ENCODE measurements around the gene ABT1. TPM values are rescaled to one million over a fixed set of nuclear protein-coding genes. Genes with fewer than 3 reads are reported as not detected.

The ABT1 gene
- total RNA-seq, 2 experiments from 2014 or later, result 26.3 to 34.6 TPM

GRCh38 chr6:26576929-26577719 is 19.6 kb upstream of the ABT1 start:
- no TSS peak for BruUV-seq (replicated peaks)
- Histone ChIP-seq H2AFZ (ENCODE audit: low read length) (peak overlapping the region; percentile 28), H3K27ac (ENCODE audit: low read depth, low read length, poor library complexity, severe bottlenecking) (no peak overlapping the region), H3K36me3 (ENCODE audit: insufficient read depth, low read length) (no peaks in the 10 kb centered on the region), H3K79me2 (ENCODE audit: insufficient read depth, low read depth, low read length) (no peaks in the 10 kb centered on the region), H4K20me1 (ENCODE audit: insufficient read depth, low read length) (no peaks in the 10 kb centered on the region), H3K9me3 (ENCODE audit: low read length) (peaks cover 8% of the 10 kb centered on the region), H3K9me2 (ENCODE audit: insufficient read depth, low read length) (no peaks in the 10 kb centered on the region), H3K4me2 (ENCODE audit: low read length) (peak overlapping the region; percentile 20; the same call in 1 of the 2 replicates), H3K4me1 (ENCODE audit: insufficient read depth, low read length, poor library complexity, severe bottlenecking) (peaks cover 11% of the 10 kb centered on the region), H3K4me3 (ENCODE audit: low read depth, low read length, poor library complexity, severe bottlenecking) (no peak overlapping the region)
- POLR2A ChIA-PET, result interaction anchor here (0.8 to 1.4 kb wide), 7 partner anchors 8 to 305 kb away, joined by 3 to 9 read pairs (median 4); a partner anchor contains a TSS
- CTCF ChIA-PET (ENCODE audit: unreplicated experiment), result no interaction called here
- no peak for DNase-seq (ENCODE audit: low spot score)
- TF ChIP-seq CTCF (conservative IDR thresholded peaks at IDR 0.05; ENCODE audit: low read length), result no peak
- TF ChIP-seq EZH2phosphoT487 (IDR thresholded peaks at IDR 0.05; ENCODE audit: borderline replicate concordance, low read depth, low read length), result no peak
- intact Hi-C loops (cut with micrococcal nuclease; ENCODE audit: unreplicated experiment), result no loop called here

DNA sequence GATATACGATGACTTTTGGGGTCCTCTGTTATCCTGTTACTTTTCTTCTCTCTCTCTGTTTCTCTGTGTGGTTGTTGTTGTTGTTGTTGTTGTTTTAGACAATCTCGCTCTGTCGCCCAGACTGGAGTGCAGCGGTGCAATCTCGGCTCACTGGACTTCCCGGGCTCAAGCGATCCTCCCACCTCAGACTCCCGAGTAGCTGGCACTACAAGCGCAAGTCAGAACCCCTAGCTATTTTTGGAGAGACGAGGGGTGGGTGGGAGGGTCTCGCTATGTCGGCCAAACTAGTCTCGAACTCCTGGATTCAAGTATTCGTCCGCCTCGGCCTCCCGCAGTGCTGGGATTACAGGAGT is 19.1 kb upstream of the ABT1 start:
- Histone ChIP-seq H3K4me2 (ENCODE audit: low read length) (0 out of 2 replicates have a peak overlapping the region, but pooled peaks have one; percentile 20), H3K9me3 (ENCODE audit: low read length) (peaks cover 8% of the 10 kb centered on the region), H3K4me1 (ENCODE audit: insufficient read depth, low read length, poor library complexity, severe bottlenecking) (peaks cover 7% of the 10 kb centered on the region), H2AFZ (ENCODE audit: low read length) (peak overlapping the region; percentile 28; the same call in 1 of the 2 replicates), H3K9me2 (ENCODE audit: insufficient read depth, low read length) (no peaks in the 10 kb centered on the region), H3K27ac (ENCODE audit: low read depth, low read length, poor library complexity, severe bottlenecking) (no peak overlapping the region), H3K79me2 (ENCODE audit: insufficient read depth, low read depth, low read length) (no peaks in the 10 kb centered on the region), H3K36me3 (ENCODE audit: insufficient read depth, low read length) (no peaks in the 10 kb centered on the region), H3K4me3 (ENCODE audit: low read depth, low read length, poor library complexity, severe bottlenecking) (no peak overlapping the region), H4K20me1 (ENCODE audit: insufficient read depth, low read length) (no peaks in the 10 kb centered on the region)
- CTCF ChIA-PET (ENCODE audit: unreplicated experiment), result no interaction called here
- POLR2A ChIA-PET, result interaction anchor here (0.9 to 1.2 kb wide), 4 partner anchors 8 to 237 kb away, joined by 3 to 9 read pairs (median 4); no protein-coding TSS in a partner anchor
- intact Hi-C loops (cut with micrococcal nuclease; ENCODE audit: unreplicated experiment), result no loop called here
- TF ChIP-seq CTCF (conservative IDR thresholded peaks at IDR 0.05; ENCODE audit: low read length) (no peak), EZH2phosphoT487 (IDR thresholded peaks at IDR 0.05; ENCODE audit: borderline replicate concordance, low read depth, low read length) (no peak)
- no TSS peak for BruUV-seq (replicated peaks)
- DNase-seq (ENCODE audit: low spot score), result no peak

GRCh38 chr6:26578279-26578678 is 18.5 kb upstream of the ABT1 start:
- CTCF ChIA-PET (ENCODE audit: unreplicated experiment), result no interaction called here
- POLR2A ChIA-PET, result interaction anchor here (1.2 kb wide), 1 partner anchor 12 kb away, joined by 4 read pairs; no protein-coding TSS in a partner anchor

More at GRCh38 chr6:26578279-26578678, 18.5 kb upstream of the ABT1 start:
- no peak overlapping the region for H3K4me3 ChIP-seq (ENCODE audit: low read depth, low read length, poor library complexity, severe bottlenecking)
- no peaks in the 10 kb centered on the region for H3K36me3 ChIP-seq (ENCODE audit: insufficient read depth, low read length)
- no peak overlapping the region for H3K4me2 ChIP-seq (ENCODE audit: low read length)
- H2AFZ ChIP-seq (ENCODE audit: low read length), result no peak overlapping the region
- no peaks in the 10 kb centered on the region for H3K79me2 ChIP-seq (ENCODE audit: insufficient read depth, low read depth, low read length)
- no peaks in the 10 kb centered on the region for H3K9me2 ChIP-seq (ENCODE audit: insufficient read depth, low read length)
- no peaks in the 10 kb centered on the region for H4K20me1 ChIP-seq (ENCODE audit: insufficient read depth, low read length)
- TF ChIP-seq CTCF (conservative IDR thresholded peaks at IDR 0.05; ENCODE audit: low read length), result no peak
- TF ChIP-seq EZH2phosphoT487 (IDR thresholded peaks at IDR 0.05; ENCODE audit: borderline replicate concordance, low read depth, low read length), result no peak
- no TSS peak for BruUV-seq (replicated peaks)
- no peak overlapping the region for H3K27ac ChIP-seq (ENCODE audit: low read depth, low read length, poor library complexity, severe bottlenecking)
- intact Hi-C loops (cut with micrococcal nuclease; ENCODE audit: unreplicated experiment), result no loop called here
- DNase-seq (ENCODE audit: low spot score), result no peak
- H3K4me1 ChIP-seq (ENCODE audit: insufficient read depth, low read length, poor library complexity, severe bottlenecking), result peaks cover 3% of the 10 kb centered on the region
- peaks cover 8% of the 10 kb centered on the region for H3K9me3 ChIP-seq (ENCODE audit: low read length)
